Mesenchymal stem cell (in vitro differentiated cells and primary cell): Measurements from ENCODE around the gene ZNF135.

Experiments used
- DNase-seq: peaks from one replicate; pipeline ENCODE4 v3.0.0-alpha.2; 2013
- H2AFZ ChIP-seq: one replicate; pipeline ENCODE4 v1.6.1; 2013; ENCODE audit warnings: low read depth, mild to moderate bottlenecking, control low read depth, inconsistent platforms, low read length, moderate library complexity
- H2AK5ac ChIP-seq: 2 replicates; pipeline ENCODE4 v1.6.1; 2013; ENCODE audit warnings: low read length, moderate library complexity, mild to moderate bottlenecking, inconsistent platforms; ENCODE audit not compliant: severe bottlenecking
- H2BK120ac ChIP-seq: one replicate; pipeline ENCODE4 v1.6.1; 2013; ENCODE audit warnings: low read depth, mild to moderate bottlenecking, inconsistent platforms, low read length, moderate library complexity
- H2BK12ac ChIP-seq, 2 experiments: one replicate each; pipeline ENCODE4 v1.6.1; 2013; ENCODE audit warnings: inconsistent platforms in 2 of 2, low read length in 2 of 2, mild to moderate bottlenecking in 2 of 2, moderate library complexity in 2 of 2, control low read depth in 1 of 2
- H2BK15ac ChIP-seq: one replicate; pipeline ENCODE4 v1.6.1; 2013; ENCODE audit warnings: mild to moderate bottlenecking, low read depth, inconsistent platforms; ENCODE audit not compliant: poor library complexity, severe bottlenecking
- H2BK5ac ChIP-seq: 2 replicates; pipeline ENCODE4 v1.6.1; 2013; ENCODE audit warnings: low read depth, mild to moderate bottlenecking, low read length, control low read depth, inconsistent platforms; ENCODE audit not compliant: poor library complexity, severe bottlenecking
- H3K14ac ChIP-seq, 2 experiments: one replicate each; pipeline ENCODE4 v1.6.1; 2013; ENCODE audit warnings: inconsistent platforms in 2 of 2, low read length in 2 of 2, control low read depth in 1 of 2, mild to moderate bottlenecking in 1 of 2, moderate library complexity in 1 of 2
- H3K18ac ChIP-seq, 2 experiments: one replicate each; pipeline ENCODE4 v1.6.1; 2013; ENCODE audit warnings: inconsistent platforms in 2 of 2, low read length in 2 of 2, control low read depth in 1 of 2, low read depth in 1 of 2, mild to moderate bottlenecking in 1 of 2
- H3K23ac ChIP-seq, 2 experiments: one replicate each; pipeline ENCODE4 v1.6.1; 2013; ENCODE audit warnings: inconsistent platforms in 2 of 2, low read length in 2 of 2, mild to moderate bottlenecking in 2 of 2, moderate library complexity in 2 of 2, control low read depth in 1 of 2
- H3K27ac ChIP-seq: 2 replicates; pipeline ENCODE4 v1.5.1; 2013; ENCODE audit warnings: mild to moderate bottlenecking, moderate library complexity, low read length, control low read depth, inconsistent platforms; ENCODE audit not compliant: poor library complexity, severe bottlenecking
- H3K27me3 ChIP-seq, 2 experiments: 2 replicates each; pipeline versions ENCODE4 v1.6.1 to v1.7.0; 2013; ENCODE audit warnings: low read length in 2 of 2, mild to moderate bottlenecking in 2 of 2, moderate library complexity in 2 of 2, control low read depth in 1 of 2, inconsistent platforms in 1 of 2; ENCODE audit not compliant: control insufficient read depth in 1 of 2, insufficient read depth in 1 of 2
- H3K36me3 ChIP-seq, 2 experiments: 2 replicates each; pipeline versions ENCODE4 v1.6.1 to v1.7.0; 2013; ENCODE audit warnings: low read length in 2 of 2, control low read depth in 1 of 2, inconsistent platforms in 1 of 2, low read depth in 1 of 2, mild to moderate bottlenecking in 1 of 2; ENCODE audit not compliant: insufficient read depth in 2 of 2, control insufficient read depth in 1 of 2
- H3K4ac ChIP-seq, 2 experiments: one replicate each; pipeline ENCODE4 v1.6.1; 2013; ENCODE audit warnings: inconsistent platforms in 2 of 2, low read length in 2 of 2, mild to moderate bottlenecking in 2 of 2, moderate library complexity in 2 of 2, control low read depth in 1 of 2, low read depth in 1 of 2
- H3K4me1 ChIP-seq: 2 replicates; pipeline ENCODE4 v1.6.1; 2013; ENCODE audit warnings: low read depth, low read length, control low read depth; ENCODE audit not compliant: control insufficient read depth, insufficient read depth
- H3K4me2 ChIP-seq: 2 replicates; pipeline ENCODE4 v1.6.1; 2013; ENCODE audit warnings: low read length, mild to moderate bottlenecking, inconsistent platforms; ENCODE audit not compliant: poor library complexity, severe bottlenecking
- H3K4me3 ChIP-seq, 2 experiments: 2 replicates each; pipeline versions ENCODE4 v1.5.1 to v1.7.0; 2013; ENCODE audit warnings: low read length in 2 of 2, mild to moderate bottlenecking in 2 of 2, control low read depth in 1 of 2, low read depth in 1 of 2; ENCODE audit not compliant: insufficient read depth in 1 of 2
- H3K79me1 ChIP-seq: replicated peaks from 2 replicates; pipeline ENCODE4 v1.6.1; 2013; ENCODE audit warnings: mild to moderate bottlenecking, control low read depth, low read length, inconsistent platforms; ENCODE audit not compliant: poor library complexity, severe bottlenecking
- H3K9ac ChIP-seq: 2 replicates; pipeline ENCODE4 v1.7.0; 2013; ENCODE audit warnings: mild to moderate bottlenecking, low read length, moderate library complexity
- H3K9me3 ChIP-seq: 2 replicates; pipeline ENCODE4 v1.7.0; 2013; ENCODE audit warnings: mild to moderate bottlenecking, low read length; ENCODE audit not compliant: control insufficient read depth
- H4K8ac ChIP-seq: one replicate; pipeline ENCODE4 v1.6.1; 2013; ENCODE audit warnings: inconsistent platforms, mild to moderate bottlenecking, low read length, moderate library complexity
- H4K91ac ChIP-seq: one replicate; pipeline ENCODE4 v1.6.1; 2013; ENCODE audit warnings: mild to moderate bottlenecking, low read length, inconsistent platforms
- WGBS: methylation state at CpG from one replicate; pipeline ENCODE4 v1.1.7; 2013; ENCODE audit warnings: mixed read lengths; 5-methylcytosine and 5-hydroxymethylcytosine counted together

Gene ZNF135

GRCh38 chr19:58046856-58047255 is 12.2 kb upstream of the ZNF135 start:
- Histone ChIP-seq H3K4ac (no peak overlapping the region), H3K9ac (no peak overlapping the region), H3K79me1 (no peaks in the 10 kb centered on the region), H2BK15ac (no peak overlapping the region), H2AK5ac (no peak overlapping the region), H3K36me3 (no peaks in the 10 kb centered on the region), H3K4me2 (no peak overlapping the region), H3K9me3 (peaks cover 46% of the 10 kb centered on the region), H2AFZ (no peak overlapping the region), H3K4me3 (no peak overlapping the region), H2BK5ac (no peak overlapping the region), H3K27ac (no peak overlapping the region), H3K27me3 (no peaks in the 10 kb centered on the region), H3K14ac (no peak overlapping the region), H3K18ac (no peak overlapping the region), H4K8ac (no peak overlapping the region), H2BK120ac (no peak overlapping the region), H4K91ac (no peak overlapping the region), H2BK12ac (no peak overlapping the region), H3K4me1 (no peaks in the 10 kb centered on the region), H3K23ac (no peak overlapping the region)
- 64% methylated on average over 7 of the region's 7 CpGs for WGBS
- DNase-seq: no peak

GRCh38 chr19:58047672-58048071 is 11.4 kb upstream of the ZNF135 start:
- H3K27ac ChIP-seq: no peak overlapping the region
- no peak overlapping the region for H2BK120ac ChIP-seq
- H3K4me1 ChIP-seq: no peaks in the 10 kb centered on the region
- no peak overlapping the region for H3K4me3 ChIP-seq
- no peak overlapping the region for H2BK12ac ChIP-seq
- H3K14ac ChIP-seq: no peak overlapping the region
- no peak overlapping the region for H2AFZ ChIP-seq
- no peak overlapping the region for H3K18ac ChIP-seq
- H3K4ac ChIP-seq: no peak overlapping the region
- H2BK5ac ChIP-seq: no peak overlapping the region
- H3K79me1 ChIP-seq: no peaks in the 10 kb centered on the region
- H2AK5ac ChIP-seq: no peak overlapping the region
- no peak for DNase-seq
- H2BK15ac ChIP-seq: no peak overlapping the region
- H3K9ac ChIP-seq: no peak overlapping the region
- H4K91ac ChIP-seq: no peak overlapping the region
- WGBS: 79% methylated on average over 10 of the region's 12 CpGs
- H3K27me3 ChIP-seq: no peaks in the 10 kb centered on the region
- H4K8ac ChIP-seq: no peak overlapping the region
- H3K9me3 ChIP-seq: peaks cover 48% of the 10 kb centered on the region
- no peak overlapping the region for H3K4me2 ChIP-seq
- no peak overlapping the region for H3K23ac ChIP-seq
- no peaks in the 10 kb centered on the region for H3K36me3 ChIP-seq

GRCh38 chr19:58052256-58052655 is 6.8 kb upstream of the ZNF135 start:
- H3K9me3 ChIP-seq: peaks cover 21% of the 10 kb centered on the region
- no peaks in the 10 kb centered on the region for H3K79me1 ChIP-seq

GRCh38 chr19:58053480-58054156 is 5.5 kb upstream of the ZNF135 start:
- H3K14ac ChIP-seq: no peak overlapping the region
- no peak overlapping the region for H2AK5ac ChIP-seq
- no peaks in the 10 kb centered on the region for H3K27me3 ChIP-seq
- H2BK5ac ChIP-seq: no peak overlapping the region
- no peak overlapping the region for H3K18ac ChIP-seq
- no peak overlapping the region for H3K23ac ChIP-seq
- H3K79me1 ChIP-seq: no peaks in the 10 kb centered on the region
- no peak overlapping the region for H2AFZ ChIP-seq
- H3K36me3 ChIP-seq: no peaks in the 10 kb centered on the region
- no peaks in the 10 kb centered on the region for H3K4me1 ChIP-seq
- no peak overlapping the region for H2BK15ac ChIP-seq
- H3K9me3 ChIP-seq: peaks cover 28% of the 10 kb centered on the region
- no peak overlapping the region for H4K8ac ChIP-seq
- no peak overlapping the region for H3K4me2 ChIP-seq
- H3K4ac ChIP-seq: no peak overlapping the region
- H3K27ac ChIP-seq: no peak overlapping the region
- DNase-seq: no peak
- H3K4me3 ChIP-seq: no peak overlapping the region
- WGBS: 87% methylated on average over 30 of the region's 30 CpGs
- H3K9ac ChIP-seq: no peak overlapping the region
- no peak overlapping the region for H2BK12ac ChIP-seq
- H2BK120ac ChIP-seq: no peak overlapping the region
- no peak overlapping the region for H4K91ac ChIP-seq

More at GRCh38 chr19:58052256-58052655, 6.8 kb upstream of the ZNF135 start:
- no peak overlapping the region for H3K4ac ChIP-seq
- no peak overlapping the region for H3K4me2 ChIP-seq
- WGBS: 94% methylated on average over 16 of the region's 16 CpGs
- H4K8ac ChIP-seq: no peak overlapping the region
- no peak overlapping the region for H2AFZ ChIP-seq
- no peak overlapping the region for H3K23ac ChIP-seq
- no peaks in the 10 kb centered on the region for H3K36me3 ChIP-seq
- no peak overlapping the region for H2BK12ac ChIP-seq
- no peak overlapping the region for H3K4me3 ChIP-seq
- no peak overlapping the region for H2BK120ac ChIP-seq
- DNase-seq: no peak
- no peak overlapping the region for H2BK5ac ChIP-seq
- no peak overlapping the region for H3K14ac ChIP-seq
- no peak overlapping the region for H3K9ac ChIP-seq
- H4K91ac ChIP-seq: no peak overlapping the region
- no peak overlapping the region for H2BK15ac ChIP-seq
- H3K4me1 ChIP-seq: no peaks in the 10 kb centered on the region
- H3K18ac ChIP-seq: no peak overlapping the region
- H3K27ac ChIP-seq: no peak overlapping the region
- no peak overlapping the region for H2AK5ac ChIP-seq
- H3K27me3 ChIP-seq: no peaks in the 10 kb centered on the region
